Stimulated activated CD4-positive, alpha-beta T cell treated with anti-CD3 and anti-CD28 coated beads, Interleukin-1b, Interleukin-23, amount 100 ng/mL, for 4 hours (primary cell): Measurements from ENCODE around the gene FBXW9.
"Not testable (repeated sequence)": the region's sequence is repeated elsewhere in the genome, so short reads cannot be mapped to it uniquely, and the experiment has no call there.

Experiments used
- DNase-seq, 2 donors: peaks; one replicate each; pipeline ENCODE4 v3.0.0-alpha.2; 2020; ENCODE audit warnings: low read depth in 2 of 2

The FBXW9 gene

DNA sequence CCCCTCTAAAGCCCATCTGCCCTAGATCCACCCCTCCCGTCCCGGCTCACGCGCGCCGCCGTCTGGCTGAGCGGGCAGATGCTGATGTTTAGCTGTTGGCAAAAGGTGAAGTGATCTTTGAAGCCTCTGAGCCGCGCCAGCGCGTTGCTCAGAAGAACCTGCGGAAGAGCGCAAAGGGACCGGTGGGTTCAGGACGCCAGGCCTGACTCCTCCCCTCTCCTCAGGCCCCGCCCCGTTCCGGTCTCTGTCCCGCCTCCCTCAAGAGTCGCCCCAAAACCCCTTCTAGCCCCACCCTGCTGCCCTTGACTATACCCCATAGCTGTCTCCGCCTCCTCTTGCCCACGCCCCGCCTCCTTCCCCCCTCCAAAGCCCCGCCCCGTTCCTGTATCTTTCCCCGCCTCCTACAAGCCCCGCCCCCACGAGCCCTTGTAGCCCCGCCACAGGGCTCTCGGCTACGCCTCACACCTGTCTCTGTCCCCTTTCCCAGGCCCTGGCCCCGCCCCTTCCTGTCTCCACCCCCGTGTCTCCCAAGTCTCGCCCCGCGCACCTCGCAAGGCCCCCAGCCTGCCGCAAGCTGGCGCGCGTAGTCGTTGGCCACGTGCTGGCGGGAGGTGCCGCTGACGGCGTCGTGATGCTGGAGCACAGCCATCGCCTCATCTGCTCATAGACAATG is 39.4 kb downstream of the FBXW9 start:
- DNase-seq: peak in 1 of 2 donors; percentile 16

DNA sequence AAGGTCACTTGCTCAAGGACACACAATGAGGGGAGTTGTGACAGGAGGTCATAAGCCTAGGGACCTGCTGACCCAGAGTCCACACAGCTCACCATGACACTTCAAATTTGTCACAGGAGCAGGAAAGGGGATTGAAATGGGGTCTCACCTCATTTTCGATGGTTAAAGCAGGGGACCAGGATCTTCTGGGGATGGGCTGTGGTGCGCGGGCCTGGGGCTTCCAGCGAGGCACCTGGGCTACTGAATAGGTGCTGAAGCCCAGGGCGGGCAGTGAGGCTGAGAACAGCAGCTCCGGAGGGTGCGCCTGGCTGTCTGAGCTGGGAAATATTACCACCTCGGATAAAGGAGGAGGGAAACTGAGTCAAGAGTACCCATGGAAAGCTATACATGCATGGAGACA is 40.9 kb downstream of the FBXW9 start:
- DNase-seq: no peak

DNA sequence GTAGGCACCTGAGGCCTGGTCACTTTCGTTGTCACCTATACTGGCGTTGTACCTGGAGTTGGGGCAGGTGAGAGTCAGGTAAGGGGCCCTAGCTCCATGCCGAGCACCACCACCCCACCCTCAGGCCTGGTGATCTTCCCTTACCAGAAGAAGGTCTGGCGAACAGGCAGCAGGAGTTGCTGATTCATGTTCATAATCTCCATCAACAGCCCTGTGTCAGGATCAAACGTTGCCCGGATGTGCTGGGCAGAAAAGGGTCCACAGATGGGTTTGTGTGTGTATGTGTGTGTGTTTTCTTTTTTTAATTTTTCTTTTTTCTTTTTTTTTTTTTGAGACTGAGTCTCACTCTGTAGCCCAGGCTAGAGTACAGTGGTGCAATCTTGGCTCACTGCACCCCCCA is 44.2 kb downstream of the FBXW9 start:
- DNase-seq: no peak

DNA sequence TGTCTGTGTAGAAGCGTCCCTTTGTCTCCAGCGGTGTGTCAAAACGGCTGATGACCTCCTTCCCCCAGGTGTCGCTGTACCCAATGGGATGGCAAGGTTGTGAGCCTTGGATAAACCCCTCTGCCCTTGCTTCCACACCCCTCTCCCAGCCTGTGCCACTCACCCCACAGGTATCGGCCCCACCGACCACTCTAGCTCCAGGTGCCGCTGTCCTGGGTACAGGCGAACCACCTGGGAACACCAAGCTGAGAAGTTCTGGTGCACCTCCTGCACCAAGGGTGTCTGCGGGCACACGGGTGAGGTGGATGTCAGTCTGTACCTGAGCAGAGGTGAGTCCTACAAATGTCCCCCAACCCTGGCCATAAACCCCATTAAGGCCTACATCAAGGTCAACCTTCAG is 46.5 kb downstream of the FBXW9 start:
- no peak for DNase-seq

DNA sequence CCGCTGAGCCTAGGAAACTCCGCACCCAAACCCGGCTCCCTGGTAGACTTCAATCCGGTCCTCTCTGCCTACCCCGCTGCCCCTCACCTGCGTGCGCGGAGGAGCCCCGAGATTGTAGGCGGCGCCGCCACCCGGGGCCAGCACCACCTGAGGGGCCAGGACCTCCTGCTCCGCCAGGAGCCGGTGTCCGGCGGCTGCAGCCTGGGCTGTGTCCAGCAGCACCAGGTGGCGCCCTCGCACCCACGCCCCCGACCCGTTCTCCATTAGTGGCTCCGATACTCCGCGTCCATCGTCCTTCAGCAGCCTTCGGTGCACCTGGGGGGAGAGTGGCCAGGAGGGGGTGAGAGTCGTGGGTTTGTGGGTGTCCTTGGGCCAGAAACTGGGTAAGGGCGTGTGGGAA is 48.3 kb downstream of the FBXW9 start:
- no peak for DNase-seq

DNA sequence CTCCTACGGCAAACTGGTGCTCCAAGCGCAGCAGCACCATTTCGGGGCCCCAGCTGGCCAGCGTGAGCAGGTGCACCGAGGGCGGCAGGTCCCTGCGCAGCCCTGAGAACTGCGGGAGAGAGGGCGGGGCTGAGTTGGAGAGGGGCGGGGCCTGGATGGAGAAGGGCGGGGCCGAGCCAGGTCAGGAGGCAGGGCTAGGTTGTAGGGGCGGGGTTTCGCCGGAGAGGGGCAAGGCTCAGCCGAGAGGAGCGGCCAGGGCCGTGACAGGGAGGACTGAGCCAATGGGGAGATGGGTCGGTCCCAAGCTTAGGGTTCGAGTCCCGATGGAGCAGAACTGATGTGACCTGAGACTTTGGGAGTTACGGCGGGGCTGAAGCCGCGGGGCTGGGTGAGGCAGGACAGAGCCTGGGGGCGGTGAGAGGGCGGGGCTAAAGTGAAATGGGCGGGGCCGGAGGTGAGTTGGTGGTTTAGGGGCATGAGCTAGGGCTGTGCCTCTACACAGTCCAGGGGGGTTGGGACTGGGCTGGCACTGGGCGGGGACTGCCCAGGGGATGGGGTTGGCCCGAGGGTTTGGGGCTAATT is 48.9 kb downstream of the FBXW9 start:
- peak in 1 of 2 donors; percentile 30 for DNase-seq

DNA sequence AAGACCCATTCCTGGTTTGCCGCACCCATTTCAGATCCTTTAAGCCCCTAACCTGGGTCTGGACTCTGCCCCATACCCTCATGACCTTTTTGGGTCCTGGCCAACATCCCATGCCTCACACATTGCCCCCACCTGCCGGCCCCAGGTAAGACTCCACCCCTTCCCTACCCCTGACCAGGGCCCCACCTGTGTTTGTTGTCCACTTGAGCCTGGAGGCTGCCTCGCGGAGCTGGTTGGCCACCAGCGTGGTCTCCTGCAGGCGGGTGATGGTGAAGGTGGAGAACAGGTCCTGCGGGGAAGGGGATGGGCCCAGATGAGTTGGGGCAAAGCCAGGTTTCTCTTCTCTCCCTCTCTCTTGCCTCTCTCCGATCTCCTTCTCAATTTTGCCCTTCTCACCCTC is 49.4 kb downstream of the FBXW9 start:
- no peak for DNase-seq

DNA sequence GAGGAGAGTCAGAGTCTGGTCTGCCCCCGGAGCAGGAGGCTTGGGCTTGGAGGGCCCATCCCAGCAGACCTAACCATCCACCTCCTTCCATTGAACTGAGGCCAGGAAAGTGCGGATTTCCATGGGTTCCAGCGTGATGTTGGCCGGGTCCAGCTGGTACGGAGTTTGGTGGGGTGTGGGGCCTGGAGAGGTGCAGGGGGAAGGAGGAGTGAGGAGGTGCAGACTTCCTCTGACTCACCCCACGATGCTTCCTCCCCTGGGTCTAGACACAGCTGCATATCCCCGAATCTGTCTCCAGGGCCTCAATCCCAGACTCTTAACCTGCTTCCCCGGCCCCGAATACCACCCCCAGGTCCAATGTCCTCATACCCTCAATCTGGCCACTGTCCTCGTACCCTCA is 49.9 kb downstream of the FBXW9 start:
- DNase-seq: no peak

DNA sequence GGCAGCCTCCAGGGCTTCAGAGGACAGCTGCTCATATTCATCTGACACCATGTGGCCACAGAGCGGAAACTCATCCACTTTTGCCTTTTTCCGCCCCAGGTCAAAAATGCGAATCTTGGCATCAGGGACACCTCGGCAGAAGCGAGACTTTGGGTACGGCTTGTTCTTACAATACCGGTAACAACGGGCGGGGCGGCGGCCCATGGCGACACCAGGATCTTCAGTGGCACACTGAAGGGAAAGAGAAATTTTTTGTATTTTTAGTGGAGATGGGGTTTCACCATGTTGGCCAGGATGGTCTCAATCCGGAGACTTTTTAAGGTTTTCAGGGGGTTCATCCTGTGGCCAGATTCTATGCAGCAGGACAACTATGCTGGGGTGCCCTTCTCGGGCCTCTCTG is 52.7 kb downstream of the FBXW9 start:
- not testable (repeated sequence) for DNase-seq

DNA sequence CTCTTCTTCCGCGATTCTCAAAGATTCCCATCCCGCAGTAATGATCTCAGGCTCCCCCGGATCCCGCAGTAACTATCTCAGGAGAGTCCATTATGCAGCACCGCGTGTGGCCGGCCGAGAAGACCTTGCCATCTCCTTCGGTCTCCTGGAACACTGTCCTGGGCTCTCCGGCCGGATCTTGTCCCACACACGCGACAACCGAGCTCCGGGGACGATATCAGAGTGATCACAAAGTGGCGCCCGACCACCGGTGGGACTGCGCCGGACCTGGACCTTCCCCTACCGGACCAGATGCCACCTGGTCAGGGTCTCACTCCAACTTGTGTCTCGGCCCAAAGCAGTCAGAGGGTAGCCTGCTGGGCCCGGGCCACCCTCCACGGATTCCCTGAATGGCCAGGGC is 53.9 kb downstream of the FBXW9 start:
- DNase-seq: no peak

DNA sequence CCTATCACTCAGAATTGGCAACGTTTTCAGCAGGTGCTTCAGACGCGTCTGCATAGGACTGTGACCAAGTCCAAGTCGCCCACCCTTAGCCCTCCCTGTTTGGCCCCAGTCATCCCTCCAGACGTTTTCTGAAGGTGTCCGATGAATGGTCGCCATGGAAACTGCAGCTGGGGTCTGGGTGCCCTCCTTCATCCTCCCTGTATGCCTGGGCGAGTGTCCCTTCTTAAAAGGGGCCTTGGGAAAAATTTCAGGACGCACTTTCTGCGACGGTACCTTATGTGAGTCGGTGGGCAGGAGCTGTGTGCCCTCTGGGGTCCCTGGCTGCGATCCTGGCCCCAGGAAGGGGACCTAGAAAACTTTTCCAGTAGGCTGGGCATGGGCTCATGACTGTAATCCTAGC is 55.0 kb downstream of the FBXW9 start:
- DNase-seq: no peak

DNA sequence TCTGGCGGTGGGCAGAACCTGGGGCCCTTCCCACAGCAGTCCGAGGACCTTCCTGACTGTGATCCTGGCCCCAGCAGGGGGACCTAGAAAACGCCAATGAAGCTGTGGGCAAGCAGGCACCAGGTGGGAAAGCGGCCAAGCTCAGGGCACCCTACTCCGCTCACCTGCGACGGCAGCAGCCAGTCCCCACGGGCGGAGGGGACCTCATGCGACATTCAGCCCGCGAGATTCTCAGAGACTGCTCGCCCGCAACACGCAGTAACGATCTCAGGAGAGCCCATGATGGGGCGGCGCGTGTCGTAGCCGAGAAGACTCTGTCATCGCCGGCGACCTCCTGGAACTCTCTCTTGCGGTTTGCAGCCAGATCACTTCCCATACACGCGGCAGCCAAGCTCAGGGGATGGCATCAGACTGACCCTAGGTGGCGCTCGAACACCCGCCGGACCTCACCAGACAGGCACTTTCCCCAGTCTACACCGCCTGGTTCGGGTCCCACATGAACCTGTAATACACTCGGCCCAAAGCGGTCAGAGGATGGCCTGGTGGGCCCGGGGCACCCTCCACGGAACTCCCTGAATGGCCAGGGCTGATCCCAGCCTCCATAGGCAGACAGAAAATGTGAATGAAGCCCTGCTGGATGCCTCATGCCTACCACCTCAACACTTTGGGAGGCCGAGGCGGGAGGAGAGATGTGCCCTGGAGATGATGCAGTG is 56.4 kb downstream of the FBXW9 start:
- peak; percentile 80 to 86 for DNase-seq
